OCI-LY1 (cell line): ENCODE results near the gene ANKRD37.

ENCODE experiments used
- H2AFZ ChIP-seq: fragments of 200-600 bp; sonication (generic), shearing (Covaris generic); 2 replicates; pipeline ENCODE4 v1.6.0; 2014; ENCODE audit warnings: antibody characterized with exemption, mild to moderate bottlenecking, low read length
- H3F3A ChIP-seq: fragments of 200-600 bp; sonication (generic), shearing (Covaris generic); 2 replicates; pipeline ENCODE4 v1.6.0; 2014; ENCODE audit warnings: mild to moderate bottlenecking, antibody characterized with exemption, low read length, moderate library complexity; ENCODE audit not compliant: insufficient read depth
- H3K27ac ChIP-seq: fragments of 200-600 bp; sonication (generic); 2 replicates; pipeline ENCODE4 v1.5.1; 2014; ENCODE audit warnings: low read length, mixed run types, mild to moderate bottlenecking, low read depth; ENCODE audit not compliant: poor library complexity, severe bottlenecking
- H3K27me3 ChIP-seq: fragments of 200-600 bp; sonication (generic); 2 replicates; pipeline ENCODE4 v1.6.0; 2014; ENCODE audit warnings: antibody characterized with exemption, mild to moderate bottlenecking, low read length, moderate library complexity; ENCODE audit not compliant: insufficient read depth
- H3K36me3 ChIP-seq: fragments of 200-600 bp; sonication (generic); 2 replicates; pipeline ENCODE4 v1.6.1; 2014; ENCODE audit warnings: mild to moderate bottlenecking, antibody characterized with exemption, low read length, moderate library complexity, mixed read lengths; ENCODE audit not compliant: insufficient read depth
- H3K4me1 ChIP-seq: fragments of 200-600 bp; sonication (generic); 2 replicates; pipeline ENCODE4 v1.5.1; 2014; ENCODE audit warnings: mild to moderate bottlenecking, low read length, moderate library complexity; ENCODE audit not compliant: insufficient read depth, severe bottlenecking
- H3K4me2 ChIP-seq: fragments of 200-600 bp; sonication (generic), shearing (Covaris generic); 2 replicates; pipeline ENCODE4 v1.6.1; 2014; ENCODE audit warnings: low read length
- H3K4me3 ChIP-seq: fragments of 200-600 bp; sonication (generic); 2 replicates; pipeline ENCODE4 v1.5.1; 2014; ENCODE audit warnings: low read length, low read depth, mild to moderate bottlenecking, mixed read lengths; ENCODE audit not compliant: poor library complexity, severe bottlenecking
- H3K79me2 ChIP-seq: fragments of 200-600 bp; shearing (Covaris generic); 2 replicates; pipeline ENCODE4 v1.6.1; 2016; ENCODE audit warnings: mixed run types, low read length, mixed read lengths; ENCODE audit not compliant: insufficient read depth
- H3K9ac ChIP-seq: fragments of 200-600 bp; sonication (generic), shearing (Covaris generic); 2 replicates; pipeline ENCODE4 v1.6.1; 2014; ENCODE audit warnings: mild to moderate bottlenecking, low read length, mixed read lengths
- H3K9me2 ChIP-seq: fragments of 200-600 bp; sonication (generic), shearing (Covaris generic); 2 replicates; pipeline ENCODE4 v1.6.1; 2014; ENCODE audit warnings: low read depth, mild to moderate bottlenecking, low read length, mixed read lengths
- H3K9me3 ChIP-seq: fragments of 200-600 bp; shearing (Covaris generic); 2 replicates; pipeline ENCODE4 v1.6.1; 2014; ENCODE audit warnings: low read length, mixed read lengths
- H4K20me1 ChIP-seq: fragments of 200-600 bp; sonication (generic), shearing (Covaris generic); 2 replicates; pipeline ENCODE4 v1.6.0; 2016; ENCODE audit warnings: mild to moderate bottlenecking, low read length; ENCODE audit not compliant: insufficient read depth
- CTCF ChIP-seq: fragments of 200-600 bp; sonication (generic), shearing (Covaris generic); IDR thresholded peaks from 2 replicates; pipeline ENCODE4 v1.5.1; 2017; ENCODE audit warnings: mild to moderate bottlenecking, antibody characterized with exemption, low read length, moderate library complexity, mixed read lengths
- EZH2 ChIP-seq: fragments of 200-600 bp; sonication (generic), shearing (Covaris generic); IDR thresholded peaks from 2 replicates; pipeline ENCODE4 v1.8.0; 2017; ENCODE audit warnings: borderline replicate concordance, mixed run types, mild to moderate bottlenecking, antibody characterized with exemption, low read length, moderate library complexity, mixed read lengths

Gene ANKRD37

GRCh38 chr4:185364886-185365285, 31.8 kb upstream of the ANKRD37 start:
- peaks cover 14% of the 10 kb centered on the region for H3K36me3 ChIP-seq
- H3K9ac ChIP-seq: no peak overlapping the region
- no peaks in the 10 kb centered on the region for H3K9me3 ChIP-seq
- H3K4me2 ChIP-seq: no peak overlapping the region
- no peak overlapping the region for H2AFZ ChIP-seq
- H3K4me1 ChIP-seq: no peaks in the 10 kb centered on the region
- no peak overlapping the region for H3K27ac ChIP-seq
- no peak overlapping the region for H3K4me3 ChIP-seq
- H4K20me1 ChIP-seq: no peaks in the 10 kb centered on the region
- no peaks in the 10 kb centered on the region for H3K9me2 ChIP-seq
- H3K79me2 ChIP-seq: no peaks in the 10 kb centered on the region
- H3K27me3 ChIP-seq: no peaks in the 10 kb centered on the region
- no peak for TF ChIP-seq CTCF
- TF ChIP-seq EZH2: no peak
- H3F3A ChIP-seq: no peaks in the 10 kb centered on the region

DNA sequence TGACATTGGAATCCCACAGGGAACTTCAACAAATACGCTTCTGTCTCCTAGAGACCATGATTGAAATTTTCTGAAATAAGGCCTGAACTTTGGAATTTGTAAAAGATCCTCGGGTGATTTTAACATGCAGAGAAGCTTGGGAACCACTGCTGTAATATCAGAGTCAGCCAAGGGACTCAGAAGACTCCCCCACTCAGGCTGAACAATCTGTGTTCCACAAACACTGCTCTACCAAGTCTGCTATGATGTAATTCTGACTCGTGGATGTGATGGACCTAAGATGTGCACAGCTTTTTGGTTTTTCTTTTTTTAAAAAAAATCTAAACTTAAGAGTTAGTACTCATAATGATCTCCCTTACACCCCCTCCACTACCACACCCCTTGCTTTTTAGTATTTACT, 26.9 kb upstream of the ANKRD37 start:
- no peaks in the 10 kb centered on the region for H3K9me3 ChIP-seq
- H2AFZ ChIP-seq: no peak overlapping the region
- H3K27ac ChIP-seq: no peak overlapping the region
- no peaks in the 10 kb centered on the region for H4K20me1 ChIP-seq
- no peak overlapping the region for H3K4me3 ChIP-seq
- H3K9ac ChIP-seq: no peak overlapping the region
- no peaks in the 10 kb centered on the region for H3K9me2 ChIP-seq
- no peaks in the 10 kb centered on the region for H3F3A ChIP-seq
- H3K4me2 ChIP-seq: no peak overlapping the region
- TF ChIP-seq EZH2: no peak
- no peak for TF ChIP-seq CTCF
- H3K27me3 ChIP-seq: no peaks in the 10 kb centered on the region
- H3K4me1 ChIP-seq: no peaks in the 10 kb centered on the region
- H3K79me2 ChIP-seq: no peaks in the 10 kb centered on the region
- peaks cover 25% of the 10 kb centered on the region for H3K36me3 ChIP-seq

GRCh38 chr4:185370268-185370949, 26.2 kb upstream of the ANKRD37 start:
- Histone ChIP-seq H3K4me3 (no peak overlapping the region), H2AFZ (no peak overlapping the region), H3K9me2 (no peaks in the 10 kb centered on the region), H3K4me1 (no peaks in the 10 kb centered on the region), H3K9me3 (no peaks in the 10 kb centered on the region), H3F3A (no peaks in the 10 kb centered on the region), H3K4me2 (no peak overlapping the region), H3K9ac (no peak overlapping the region), H3K79me2 (no peaks in the 10 kb centered on the region), H3K27me3 (no peaks in the 10 kb centered on the region), H3K36me3 (peaks cover 25% of the 10 kb centered on the region), H3K27ac (no peak overlapping the region), H4K20me1 (no peaks in the 10 kb centered on the region)
- TF ChIP-seq EZH2: no peak
- TF ChIP-seq CTCF: no peak
